Activated naive CD4-positive, alpha-beta T cell treated with anti-CD3 and anti-CD28 coated beads, Interleukin-2, amount 50 U/mL, for 16 hours (primary cell): Measurements from ENCODE around the gene SBNO2.
A peak's percentile ranks its signal among the peaks of the same experiment; 100 is the strongest.
"Not testable (repeated sequence)": the region's sequence is repeated elsewhere in the genome, so short reads cannot be mapped to it uniquely, and the experiment has no call there.

ENCODE experiments used
- DNase-seq: peaks from one replicate; pipeline ENCODE4 v3.0.0-alpha.2; 2020

SBNO2 gene

GRCh38 chr19:1133471-1133929 is 40.6 kb downstream of the SBNO2 start:
- DNase-seq: peak; percentile 72

GRCh38 chr19:1132552-1133383 is 41.3 kb downstream of the SBNO2 start:
- no peak for DNase-seq

GRCh38 chr19:1131718-1132551 is 42.1 kb downstream of the SBNO2 start:
- DNase-seq: peak; percentile 87

DNA sequence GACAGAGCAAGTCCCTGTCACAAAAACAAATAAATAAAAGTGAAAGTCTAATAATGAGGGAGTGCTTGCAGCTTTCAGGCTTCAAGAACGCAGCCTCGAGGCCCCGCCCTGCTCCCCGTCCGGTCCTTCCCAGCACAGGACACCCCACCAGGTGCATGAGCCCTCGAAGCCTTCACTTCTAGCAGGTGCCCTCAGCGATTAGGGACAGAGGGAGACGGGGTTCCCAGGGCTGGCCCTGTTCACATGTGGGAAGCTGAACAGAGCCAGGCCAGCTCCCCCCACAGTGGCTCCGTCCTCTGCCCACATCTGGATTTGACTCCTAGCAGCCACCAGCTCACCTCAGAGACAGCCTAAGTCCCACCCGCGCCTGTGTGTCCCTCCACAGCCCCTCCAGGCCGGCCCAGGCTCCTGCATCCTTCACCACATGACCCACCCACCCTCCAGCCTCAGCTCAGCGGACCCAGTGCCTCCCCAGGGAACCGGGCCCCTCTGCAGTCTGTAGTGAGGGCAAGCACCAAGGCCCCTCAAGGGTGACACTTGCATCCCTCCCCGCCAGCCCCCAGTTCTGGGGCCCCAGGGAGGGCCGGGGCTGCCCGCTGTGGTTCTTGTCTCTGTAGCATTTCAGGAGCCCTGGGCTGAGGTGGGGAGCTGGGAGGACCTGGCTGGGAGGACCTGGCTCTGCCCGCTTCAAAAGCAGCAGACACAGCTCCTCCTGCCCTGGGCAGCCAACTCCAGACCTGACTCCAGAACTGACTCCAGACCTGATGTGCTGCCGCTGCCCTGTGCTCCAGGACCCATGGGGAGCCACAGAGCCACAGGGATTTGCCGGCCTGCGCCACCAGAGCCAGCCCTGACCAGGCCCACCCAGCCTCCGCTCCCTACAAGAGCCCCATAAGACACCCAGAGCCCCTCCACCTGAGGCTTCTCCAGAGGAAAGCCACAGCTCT is 43.0 kb downstream of the SBNO2 start:
- peak; percentile 73 for DNase-seq

- DNase-seq: no peak
Observed at GRCh38 chr19:1129535-1129934, 44.5 kb downstream of the SBNO2 start.

DNA sequence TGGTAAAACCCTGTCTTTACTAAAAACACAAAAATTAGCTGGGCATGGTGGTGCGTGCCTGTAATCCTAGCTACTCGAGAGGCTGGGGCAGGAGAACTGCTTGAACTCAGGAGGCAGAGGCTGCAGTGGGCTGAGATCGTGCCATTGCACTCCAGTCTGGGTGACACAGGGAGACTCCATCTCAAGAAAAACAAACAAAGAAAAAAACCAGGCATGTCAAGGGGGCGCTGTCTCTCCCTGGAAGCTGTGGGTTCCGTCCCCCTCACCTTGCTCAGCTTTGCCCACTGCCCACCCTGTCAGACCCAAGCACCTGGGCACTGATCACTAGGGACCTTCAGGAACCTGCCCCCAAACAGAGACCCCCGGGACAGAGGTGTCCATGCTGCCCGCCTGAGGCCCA is 45.0 kb downstream of the SBNO2 start:
- not testable (repeated sequence) for DNase-seq

DNA sequence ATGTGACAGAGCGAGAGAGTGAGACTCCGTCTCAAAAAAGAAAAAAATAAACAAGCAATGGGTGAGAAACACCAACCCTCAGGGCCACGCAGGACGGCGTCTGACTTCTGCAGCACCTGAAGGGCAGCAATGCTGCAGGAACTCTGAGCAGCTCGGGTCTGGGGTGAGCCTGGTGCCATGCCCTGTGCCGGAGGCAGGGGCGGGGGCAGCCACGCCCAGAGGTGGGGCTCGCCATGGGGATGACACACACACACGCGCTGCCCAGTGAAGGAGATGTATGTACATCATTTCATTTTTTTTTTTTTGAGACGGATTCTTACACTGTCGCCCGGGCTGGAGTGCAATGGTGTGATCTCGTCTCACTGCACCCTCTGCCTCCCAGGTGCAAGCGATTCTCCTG is 46.0 kb downstream of the SBNO2 start:
- no peak for DNase-seq

GRCh38 chr19:1126984-1127760 is 46.9 kb downstream of the SBNO2 start:
- no peak for DNase-seq

GRCh38 chr19:1125601-1126467 is 48.2 kb downstream of the SBNO2 start:
- DNase-seq: no peak

- DNase-seq: no peak
Observed at GRCh38 chr19:1123885-1124677, 50.0 kb downstream of the SBNO2 start.

- DNase-seq: no peak
Observed at GRCh38 chr19:1123381-1123780, 50.7 kb downstream of the SBNO2 start.

DNA sequence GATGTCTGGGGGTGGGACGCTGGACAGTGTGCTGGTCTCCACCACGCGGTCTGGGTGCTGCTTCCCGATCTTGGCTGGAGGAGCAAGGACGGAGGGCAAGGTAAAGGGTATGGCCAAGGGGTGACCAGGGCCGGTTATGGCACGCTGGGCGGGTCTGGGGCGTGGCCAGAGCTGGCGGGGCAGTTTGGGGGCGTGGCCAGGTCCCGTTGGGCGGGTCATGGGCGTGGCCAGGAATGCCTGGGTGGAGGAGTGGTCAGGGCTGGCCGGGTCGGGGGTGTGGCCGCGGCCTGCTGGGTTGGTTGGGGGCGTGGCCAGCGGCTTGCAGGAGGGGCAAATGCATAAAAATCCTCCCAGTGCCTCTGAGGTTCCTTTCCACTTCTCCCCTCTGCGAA is 51.1 kb downstream of the SBNO2 start:
- no peak for DNase-seq

GRCh38 chr19:1122021-1122971 is 51.8 kb downstream of the SBNO2 start:
- no peak for DNase-seq

GRCh38 chr19:1121395-1121794 is 52.7 kb downstream of the SBNO2 start:
- no peak for DNase-seq

- no peak for DNase-seq
Observed at GRCh38 chr19:1119475-1120217, 54.4 kb downstream of the SBNO2 start.

DNA sequence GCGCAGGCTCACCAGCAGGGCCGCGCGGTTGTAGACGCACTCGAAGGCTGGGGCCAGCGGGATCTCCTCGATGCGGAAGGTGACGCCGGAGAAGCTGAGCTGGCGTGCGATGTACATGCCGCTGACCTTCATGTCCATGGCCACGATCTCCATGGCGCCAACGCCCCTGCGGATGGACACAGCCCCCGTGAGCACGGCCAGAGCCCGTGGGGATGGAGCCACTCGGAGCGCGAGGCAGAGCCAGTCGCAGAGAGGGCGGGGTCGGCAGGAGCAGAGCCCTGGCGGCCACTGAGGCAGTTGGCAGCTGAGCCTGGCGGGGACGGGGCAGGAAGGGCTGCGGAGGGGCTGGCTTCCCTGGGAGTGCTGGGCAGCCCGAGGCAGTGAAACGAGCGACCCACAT is 55.1 kb downstream of the SBNO2 start:
- DNase-seq: no peak

DNA sequence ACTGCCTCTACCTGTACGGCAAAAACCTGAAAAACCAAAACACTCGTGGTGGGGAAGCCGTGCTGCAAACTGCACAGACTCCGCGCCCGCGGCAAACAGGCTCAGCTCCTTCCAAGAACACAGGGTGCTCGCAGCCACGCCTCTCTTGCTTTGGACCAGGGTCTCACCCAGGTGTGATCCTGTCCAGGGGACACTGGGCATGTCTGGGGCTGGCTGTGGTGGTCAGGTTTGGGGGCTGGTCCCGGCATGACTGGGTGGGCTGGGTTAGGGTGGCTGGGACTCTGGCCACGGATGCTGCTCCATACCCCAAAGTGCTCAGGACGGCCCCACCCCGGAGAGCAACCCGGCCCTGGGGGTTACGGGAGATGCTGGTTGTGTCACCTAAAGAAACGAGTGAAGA is 56.4 kb downstream of the SBNO2 start:
- DNase-seq: no peak
